Suppressor macrophage treated with lipopolysaccharide for 1 hour (primary cell): ENCODE results near the gene HSPA14.
"Not testable (repeated sequence)": the region's sequence is repeated elsewhere in the genome, so short reads cannot be mapped to it uniquely, and the experiment has no call there.

Experiments used
- DNase-seq, 3 donors: peaks; one replicate each; pipeline ENCODE4 v3.0.0-alpha.2; 2020 to 2022

The HSPA14 gene

DNA sequence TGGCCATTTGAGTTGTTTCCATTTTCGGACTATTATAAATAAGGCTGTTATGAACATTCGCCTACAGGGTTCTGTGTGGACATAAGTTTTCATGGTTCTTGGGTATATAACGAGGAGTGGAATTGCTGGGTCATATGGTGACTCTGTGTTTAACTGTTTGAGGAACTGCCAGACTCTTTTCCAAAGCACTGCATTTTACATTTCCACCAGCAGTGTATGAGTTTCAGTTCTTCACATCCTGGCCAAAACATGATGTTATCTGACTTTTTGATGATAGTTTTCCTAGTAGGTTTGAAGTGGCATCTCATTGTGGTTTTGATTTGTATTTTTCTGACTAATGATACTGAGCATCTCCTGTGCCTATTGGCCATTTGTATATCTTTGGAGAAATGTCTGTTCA, 46.0 kb downstream of the HSPA14 start:
- peak in 2 of 3 donors; percentile 39 to 43 for DNase-seq

DNA sequence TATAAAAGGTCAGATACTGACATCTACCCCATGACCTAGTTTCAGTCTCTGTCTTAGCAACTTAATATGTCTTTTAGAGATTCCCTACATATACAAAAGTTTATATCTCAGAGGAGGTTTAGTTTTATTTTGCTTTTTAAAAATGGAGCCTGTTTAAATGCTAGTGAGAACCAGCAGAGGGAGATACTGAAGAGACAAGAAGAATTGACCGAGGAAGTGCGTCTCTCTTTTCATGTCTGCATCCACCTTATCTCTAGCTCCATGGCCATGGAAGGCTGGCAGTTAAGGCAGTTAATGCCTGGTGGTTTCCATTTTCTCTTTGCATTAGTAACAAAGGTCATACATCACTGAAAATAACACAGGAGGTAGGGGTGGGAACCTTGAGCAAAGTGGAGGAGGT, 51.2 kb downstream of the HSPA14 start:
- DNase-seq: peak in 1 of 3 donors; percentile 4

DNA sequence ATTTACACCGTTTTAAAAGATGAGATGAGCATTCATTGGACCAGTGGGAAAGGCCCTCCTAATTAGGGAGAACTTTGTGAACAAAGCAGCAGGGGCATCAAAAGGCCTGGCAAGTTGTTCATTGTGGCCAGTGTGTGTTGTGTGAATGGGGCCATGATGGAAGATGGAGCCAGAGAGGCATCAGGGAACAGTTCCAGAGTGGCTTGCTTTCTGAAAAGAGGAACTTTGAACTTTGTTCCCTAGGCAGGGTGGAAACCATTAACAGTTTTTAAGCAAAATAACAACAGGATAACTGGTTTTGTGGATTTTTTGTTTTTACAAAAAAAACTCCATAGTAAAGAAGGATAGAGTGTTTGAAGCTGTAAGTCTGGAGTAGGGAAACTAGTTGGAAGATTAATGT, 53.0 kb downstream of the HSPA14 start:
- no peak for DNase-seq

DNA sequence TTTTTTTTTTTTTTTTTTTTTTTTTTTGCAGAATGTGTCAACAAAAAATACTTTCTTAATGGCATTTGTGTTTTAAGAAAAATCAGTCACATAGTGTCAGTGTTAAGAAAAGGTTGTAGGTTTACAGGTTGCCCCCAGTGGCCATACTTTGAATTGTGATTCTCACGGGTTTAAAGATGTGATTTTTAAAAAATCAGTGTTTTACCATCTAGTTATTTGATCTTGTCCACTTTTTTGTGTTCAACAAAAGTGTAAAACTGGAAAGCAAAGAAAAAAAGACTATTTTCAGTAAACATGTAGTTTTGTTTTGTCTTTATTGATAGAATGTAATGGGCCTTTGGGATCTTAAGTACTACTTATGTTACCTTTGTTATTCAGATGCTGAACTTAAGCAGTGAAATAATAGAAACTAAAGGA, 66.2 kb downstream of the HSPA14 start:
- peak; percentile 53 to 58 (median 54) for DNase-seq

DNA sequence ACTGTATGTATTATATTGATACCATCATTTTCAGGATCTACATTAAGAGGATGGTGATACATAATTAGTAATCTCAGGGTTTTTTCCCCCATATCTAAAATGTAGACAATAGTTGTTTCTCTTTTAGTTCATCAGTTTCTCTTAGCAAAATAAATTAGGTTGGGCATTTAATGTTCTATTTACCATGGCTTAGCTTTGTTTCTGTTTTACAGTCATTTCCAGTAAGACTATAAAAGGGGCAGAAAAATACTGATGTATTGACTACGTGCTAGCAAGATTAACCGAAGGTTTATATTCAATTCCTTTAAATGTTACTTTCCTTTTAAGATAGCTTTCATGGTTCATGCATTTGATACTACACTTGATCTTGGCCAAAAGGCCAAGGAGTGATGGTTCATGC, 66.8 kb downstream of the HSPA14 start:
- no peak for DNase-seq

DNA sequence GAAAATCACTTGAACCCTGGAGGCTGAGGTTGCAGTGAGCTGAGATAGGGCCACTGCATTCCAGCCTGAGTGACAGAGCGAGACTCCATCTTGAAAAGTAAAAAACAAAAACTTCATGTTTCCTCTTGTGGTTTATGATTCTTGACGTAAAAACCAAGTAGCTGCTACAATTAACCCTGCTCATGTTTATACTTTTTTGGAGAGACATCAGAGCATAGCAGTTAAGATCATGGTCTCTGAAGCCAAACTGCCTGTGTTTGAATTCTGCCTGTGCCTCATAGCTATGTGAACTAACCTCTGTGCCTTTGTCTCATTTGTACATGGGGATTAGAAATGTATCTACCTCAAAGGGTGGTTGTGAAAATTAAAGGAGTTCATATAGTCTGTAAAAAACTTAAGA, 67.8 kb downstream of the HSPA14 start:
- DNase-seq: no peak

DNA sequence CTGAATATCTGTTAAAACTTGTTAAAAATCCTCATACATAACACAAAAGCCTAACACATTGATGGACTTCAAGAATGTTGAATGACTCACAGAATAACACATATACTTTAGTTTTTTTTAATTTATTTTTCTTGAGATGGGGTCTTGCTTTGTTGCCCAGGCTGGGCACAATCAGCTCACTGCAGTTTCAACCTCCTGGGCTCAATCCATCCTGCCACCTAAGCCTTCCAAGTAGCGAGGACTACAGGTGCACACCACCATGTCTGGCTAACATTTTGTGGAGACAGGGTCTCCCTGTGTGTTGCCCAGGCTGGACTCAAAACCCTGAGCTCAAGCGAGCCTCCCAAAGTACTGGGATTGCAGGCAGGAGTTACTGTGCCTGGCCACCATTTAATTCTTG, 68.7 kb downstream of the HSPA14 start:
- no peak for DNase-seq

DNA sequence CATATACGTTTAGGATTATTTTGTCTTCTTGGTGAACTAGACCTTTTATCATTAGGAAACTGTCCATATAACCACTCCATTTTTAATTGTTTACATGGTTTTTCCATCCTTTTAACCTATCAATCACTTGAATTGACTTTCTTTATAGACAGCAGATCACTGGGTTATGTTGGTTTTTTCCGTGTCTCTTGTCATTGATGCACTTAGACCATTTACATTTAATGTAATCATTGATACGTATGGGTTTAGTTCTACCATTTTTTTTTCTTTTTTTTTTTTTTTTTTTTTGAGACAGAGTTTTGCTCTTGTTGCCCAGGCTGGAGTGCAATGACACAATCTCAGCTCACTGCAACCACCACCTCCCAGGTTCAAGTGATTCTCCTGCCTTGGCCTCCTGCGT, 69.5 kb downstream of the HSPA14 start:
- DNase-seq: not testable (repeated sequence)

DNA sequence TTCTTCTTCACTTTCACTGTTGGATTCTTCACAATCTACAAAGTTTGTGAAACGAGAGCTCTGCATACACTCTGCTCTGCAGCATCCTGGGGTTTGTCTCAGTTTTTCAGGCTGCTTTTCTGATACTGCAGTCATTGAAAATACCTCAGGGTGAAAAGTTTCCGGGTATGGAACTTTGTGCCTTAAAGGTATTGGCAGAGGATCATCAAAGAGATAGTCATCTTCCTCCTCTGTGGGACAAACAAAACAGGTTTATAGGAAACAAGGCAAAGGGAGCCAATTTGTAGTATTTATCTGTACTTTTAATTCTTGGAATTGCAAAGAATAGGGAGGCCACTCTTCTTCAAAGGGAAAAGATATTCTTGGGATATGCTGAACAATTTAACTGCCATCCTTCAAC, 71.0 kb downstream of the HSPA14 start:
- no peak for DNase-seq

DNA sequence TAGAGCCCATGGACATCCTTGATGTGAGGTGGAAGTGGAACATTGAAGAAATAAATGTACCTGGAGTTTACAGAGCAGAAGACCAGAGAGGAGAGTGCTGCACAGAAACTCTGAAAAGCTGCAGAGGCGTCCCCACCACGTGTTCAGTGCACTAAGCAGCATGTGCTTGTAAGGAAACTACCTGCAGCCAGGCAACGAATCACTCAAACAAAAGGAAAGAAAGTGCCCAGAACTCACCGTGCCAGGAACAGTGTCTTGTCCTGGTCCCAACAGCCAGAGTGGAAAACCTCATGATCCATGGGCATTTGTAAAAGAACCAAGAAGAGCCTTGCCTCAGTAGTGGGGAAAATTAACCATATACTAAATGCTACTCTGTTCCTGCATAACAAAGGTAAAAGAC, 72.8 kb downstream of the HSPA14 start:
- DNase-seq: no peak

DNA sequence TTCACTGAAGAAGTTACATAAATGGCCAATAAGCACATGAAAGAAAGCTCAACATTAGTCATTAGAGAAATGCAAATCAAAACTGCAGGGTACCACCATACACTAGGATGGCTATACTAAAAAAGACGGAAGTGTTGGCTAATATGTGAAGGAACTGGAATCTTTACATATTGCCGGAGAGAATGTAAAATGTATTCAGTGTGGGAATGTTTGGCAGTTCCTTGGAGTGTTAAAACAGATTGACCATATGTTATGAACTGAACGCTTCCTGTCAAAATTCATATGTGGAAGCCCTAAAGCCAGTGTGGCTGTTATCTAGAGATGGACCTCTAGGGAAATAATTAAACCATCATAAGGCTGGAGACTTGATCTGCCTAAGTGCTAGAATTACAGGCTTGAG, 73.7 kb downstream of the HSPA14 start:
- DNase-seq: no peak

DNA sequence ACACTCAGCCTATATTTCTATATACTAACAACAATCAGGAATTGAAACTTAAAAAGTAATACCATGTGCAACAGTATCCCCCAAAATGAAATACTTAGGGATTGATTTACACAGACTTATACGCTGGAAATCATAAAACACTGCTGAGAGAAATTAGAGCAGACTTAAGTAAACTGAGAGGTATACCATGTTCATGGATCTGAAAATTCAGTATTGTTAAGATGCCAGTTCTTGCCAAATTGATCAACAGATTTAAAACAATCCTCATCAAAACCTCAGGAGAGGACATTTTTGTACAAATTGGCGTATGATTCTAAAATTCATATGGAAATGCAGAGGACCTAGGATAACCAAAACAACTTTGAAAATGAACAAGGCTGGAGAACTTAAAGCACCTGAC, 78.5 kb downstream of the HSPA14 start:
- DNase-seq: no peak

DNA sequence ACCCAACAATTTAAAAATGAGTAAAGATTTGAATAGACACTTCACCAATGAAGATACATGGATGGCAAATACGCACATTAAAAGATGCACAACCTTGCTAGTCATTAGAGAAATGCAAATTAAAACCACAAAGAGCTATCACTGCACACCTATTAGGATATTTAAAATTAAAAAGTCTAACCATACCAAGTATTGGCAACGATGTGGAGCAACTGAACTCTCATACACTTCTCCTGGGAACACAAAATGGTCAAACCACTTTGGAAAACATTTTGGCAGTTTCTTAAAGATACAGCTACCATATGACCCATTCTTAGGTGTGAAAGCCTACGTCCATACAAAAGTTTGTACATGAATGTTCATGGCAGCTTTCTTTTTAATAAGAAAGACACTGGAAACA, 79.7 kb downstream of the HSPA14 start:
- DNase-seq: no peak

DNA sequence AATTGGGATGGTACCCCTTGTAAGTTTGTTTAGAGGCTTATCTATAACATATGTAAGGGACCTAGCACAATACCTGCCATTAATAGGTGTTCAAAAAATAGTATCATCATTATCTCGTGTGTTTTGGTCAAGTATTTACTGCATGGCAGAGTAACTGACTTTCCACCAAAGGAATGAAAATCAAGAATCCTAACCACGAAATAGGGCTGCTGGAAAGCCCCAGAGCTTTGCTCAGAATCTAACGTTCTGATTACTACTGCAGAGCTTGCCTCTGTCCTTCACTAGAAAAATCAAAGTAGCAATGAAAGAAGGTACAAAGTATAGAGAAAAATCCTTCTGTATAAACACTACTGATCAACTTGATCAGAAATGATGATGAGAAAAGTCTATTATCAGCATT, 80.9 kb downstream of the HSPA14 start:
- DNase-seq: no peak
